A673 (cell line): ENCODE measurements around the gene FFAR1.

Experiments used
- CTCF ChIP-seq: fragments of 300-800, 200-600 bp; sonication (generic); conservative IDR thresholded peaks from 2 replicates; pipeline ENCODE4 v1.5.1; 2017; ENCODE audit warnings: low read depth, mild to moderate bottlenecking, antibody characterized with exemption, low read length, moderate library complexity, mixed read lengths
- EZH2 ChIP-seq: fragments of 200-600 bp; sonication (generic); IDR thresholded peaks from 2 replicates; pipeline ENCODE4 v1.6.1; 2017; ENCODE audit warnings: borderline replicate concordance, low read depth, mild to moderate bottlenecking, mixed read lengths, antibody characterized with exemption, low read length; ENCODE audit not compliant: poor library complexity, severe bottlenecking

DNA sequence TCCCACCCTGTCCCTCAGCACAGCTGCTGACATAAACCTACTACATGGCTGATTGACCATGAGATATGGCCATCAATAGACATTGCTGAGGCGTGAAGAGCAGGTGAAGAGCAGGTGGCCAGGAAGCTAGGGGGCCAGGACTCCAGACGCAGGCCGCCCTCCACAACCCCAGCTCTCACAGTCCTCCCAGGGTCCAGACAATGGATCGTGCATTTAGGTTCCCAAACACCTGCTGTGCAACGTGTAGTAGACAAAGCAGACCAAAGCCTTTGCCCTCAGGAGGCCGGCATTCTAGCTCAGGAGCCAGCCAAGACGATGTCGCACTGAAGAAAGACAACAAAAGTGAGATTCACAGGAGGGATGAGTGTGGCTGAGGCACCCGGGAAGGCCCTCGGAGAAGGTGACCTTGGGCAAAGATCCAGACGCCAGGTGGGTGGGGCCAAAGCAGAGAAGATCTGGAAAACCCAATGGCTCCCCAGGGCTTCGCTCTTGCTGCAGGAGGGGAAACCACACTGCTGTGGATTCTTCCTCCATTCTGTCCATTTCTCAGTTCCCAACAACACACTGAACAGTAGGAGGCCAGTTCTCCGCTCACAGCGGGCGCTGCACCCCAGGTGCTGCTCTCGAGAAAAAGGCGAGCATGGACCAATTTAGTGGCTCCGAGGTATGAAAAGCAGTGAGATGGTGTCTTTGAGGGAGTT, 1.4 kb downstream of the FFAR1 start:
- no peak for TF ChIP-seq CTCF
- no peak for TF ChIP-seq EZH2
